Activated naive CD8-positive, alpha-beta T cell treated with anti-CD3 and anti-CD28 coated beads for 36 hours (primary cell): ENCODE results near the gene RTBDN. TPM values are rescaled to one million over a fixed set of nuclear protein-coding genes. Genes with fewer than 3 reads are reported as not detected.

Source experiments
- DNase-seq: peaks from one replicate; pipeline ENCODE4 v3.0.0; 2021
- H3K27ac Mint-ChIP-seq: one replicate; pipeline ENCODE4 v1.8.0; 2022; ENCODE audit warnings: mild to moderate bottlenecking, moderate library complexity, mixed read lengths
- H3K27me3 Mint-ChIP-seq: one replicate; pipeline ENCODE4 v1.8.0; 2022; ENCODE audit warnings: mild to moderate bottlenecking, mixed read lengths
- H3K36me3 Mint-ChIP-seq: one replicate; pipeline ENCODE4 v1.8.0; 2021; ENCODE audit warnings: mild to moderate bottlenecking, mixed read lengths
- H3K4me1 Mint-ChIP-seq: one replicate; pipeline ENCODE4 v1.8.0; 2021; ENCODE audit warnings: mixed read lengths
- H3K4me3 Mint-ChIP-seq: one replicate; pipeline ENCODE4 v1.8.0; 2022; ENCODE audit warnings: mild to moderate bottlenecking, moderate library complexity, mixed read lengths
- H3K9me3 Mint-ChIP-seq: one replicate; pipeline ENCODE4 v1.8.0; 2022; ENCODE audit warnings: mixed read lengths
- total RNA-seq, 2 experiments: library from RNA; stranded (reverse); gene quantifications; one replicate each; pipeline ENCODE4 v1.2.3, GENCODE V29; 2021

RTBDN gene
- total RNA-seq, 2 experiments from 2014 or later: not detected

- H3K27me3 Mint-ChIP-seq: no peaks in the 10 kb centered on the region
- no peaks in the 10 kb centered on the region for H3K36me3 Mint-ChIP-seq
- peak overlapping the region; percentile 65 for H3K27ac Mint-ChIP-seq
- no peaks in the 10 kb centered on the region for H3K9me3 Mint-ChIP-seq
- no peak for DNase-seq
- H3K4me3 Mint-ChIP-seq: no peak overlapping the region
- H3K4me1 Mint-ChIP-seq: peaks cover 37% of the 10 kb centered on the region
Measured at GRCh38 chr19:12786141-12786870, 48.1 kb downstream of the RTBDN start.

- no peaks in the 10 kb centered on the region for H3K27me3 Mint-ChIP-seq
- no peak for DNase-seq
- H3K4me3 Mint-ChIP-seq: no peak overlapping the region
Measured at GRCh38 chr19:12785431-12786031, 48.8 kb downstream of the RTBDN start.

GRCh38 chr19:12784871-12785430 lies 49.4 kb downstream of the RTBDN start:
- no peak for DNase-seq
- Mint-ChIP-seq H3K27me3 (no peaks in the 10 kb centered on the region), H3K4me3 (no peak overlapping the region), H3K4me1 (peaks cover 27% of the 10 kb centered on the region), H3K36me3 (no peaks in the 10 kb centered on the region), H3K9me3 (no peaks in the 10 kb centered on the region), H3K27ac (no peak overlapping the region)

More at GRCh38 chr19:12785431-12786031, 48.8 kb downstream of the RTBDN start:
- Mint-ChIP-seq H3K9me3 (no peaks in the 10 kb centered on the region), H3K4me1 (peaks cover 30% of the 10 kb centered on the region), H3K36me3 (no peaks in the 10 kb centered on the region), H3K27ac (no peak overlapping the region)

GRCh38 chr19:12784394-12784870 lies 49.9 kb downstream of the RTBDN start:
- DNase-seq: no peak
- no peaks in the 10 kb centered on the region for H3K36me3 Mint-ChIP-seq
- no peak overlapping the region for H3K4me3 Mint-ChIP-seq
- H3K4me1 Mint-ChIP-seq: peaks cover 28% of the 10 kb centered on the region
- no peaks in the 10 kb centered on the region for H3K27me3 Mint-ChIP-seq
- H3K9me3 Mint-ChIP-seq: no peaks in the 10 kb centered on the region
- H3K27ac Mint-ChIP-seq: no peak overlapping the region

- Mint-ChIP-seq H3K27ac (peak overlapping the region; percentile 87), H3K36me3 (no peaks in the 10 kb centered on the region), H3K9me3 (no peaks in the 10 kb centered on the region), H3K4me3 (peak overlapping the region; percentile 70), H3K4me1 (peaks cover 27% of the 10 kb centered on the region), H3K27me3 (no peaks in the 10 kb centered on the region)
- no peak for DNase-seq
Measured at GRCh38 chr19:12783849-12784393, 50.5 kb downstream of the RTBDN start.

GRCh38 chr19:12783291-12783848 lies 51.0 kb downstream of the RTBDN start:
- Mint-ChIP-seq H3K4me3 (peak overlapping the region; percentile 70), H3K27me3 (no peaks in the 10 kb centered on the region), H3K9me3 (no peaks in the 10 kb centered on the region), H3K4me1 (peaks cover 27% of the 10 kb centered on the region), H3K36me3 (no peaks in the 10 kb centered on the region), H3K27ac (peak overlapping the region; percentile 87)
- DNase-seq: no peak

GRCh38 chr19:12782424-12783290 lies 51.7 kb downstream of the RTBDN start:
- Mint-ChIP-seq H3K4me3 (peak overlapping the region; percentile 80), H3K27me3 (no peaks in the 10 kb centered on the region), H3K4me1 (peaks cover 24% of the 10 kb centered on the region), H3K9me3 (no peaks in the 10 kb centered on the region), H3K27ac (peak overlapping the region; percentile 96), H3K36me3 (no peaks in the 10 kb centered on the region)
- peak; percentile 91 for DNase-seq

- Mint-ChIP-seq H3K9me3 (no peaks in the 10 kb centered on the region), H3K27ac (peak overlapping the region; percentile 96)
Measured at GRCh38 chr19:12782174-12782423, 52.3 kb downstream of the RTBDN start.

GRCh38 chr19:12779162-12779993 lies 55.0 kb downstream of the RTBDN start:
- H3K9me3 Mint-ChIP-seq: no peaks in the 10 kb centered on the region
- no peaks in the 10 kb centered on the region for H3K36me3 Mint-ChIP-seq
- H3K27me3 Mint-ChIP-seq: no peaks in the 10 kb centered on the region
- peak overlapping the region; percentile 80 for H3K4me3 Mint-ChIP-seq
- H3K4me1 Mint-ChIP-seq: peaks cover 26% of the 10 kb centered on the region
- H3K27ac Mint-ChIP-seq: peak overlapping the region; percentile 44
- no peak for DNase-seq

More at GRCh38 chr19:12782174-12782423, 52.3 kb downstream of the RTBDN start:
- no peak for DNase-seq
- H3K36me3 Mint-ChIP-seq: no peaks in the 10 kb centered on the region
- H3K4me1 Mint-ChIP-seq: peaks cover 27% of the 10 kb centered on the region
- peak overlapping the region; percentile 80 for H3K4me3 Mint-ChIP-seq
- no peaks in the 10 kb centered on the region for H3K27me3 Mint-ChIP-seq

GRCh38 chr19:12778905-12779161 lies 55.5 kb downstream of the RTBDN start:
- no peaks in the 10 kb centered on the region for H3K27me3 Mint-ChIP-seq
- H3K9me3 Mint-ChIP-seq: no peaks in the 10 kb centered on the region
- DNase-seq: no peak
- peak overlapping the region; percentile 80 for H3K4me3 Mint-ChIP-seq
- peak overlapping the region; percentile 67 for H3K27ac Mint-ChIP-seq
- peaks cover 26% of the 10 kb centered on the region for H3K4me1 Mint-ChIP-seq
- no peaks in the 10 kb centered on the region for H3K36me3 Mint-ChIP-seq

- peak; percentile 52 for DNase-seq
- peak overlapping the region; percentile 67 for H3K27ac Mint-ChIP-seq
- H3K9me3 Mint-ChIP-seq: no peaks in the 10 kb centered on the region
- peak overlapping the region; percentile 80 for H3K4me3 Mint-ChIP-seq
- H3K4me1 Mint-ChIP-seq: peaks cover 27% of the 10 kb centered on the region
- no peaks in the 10 kb centered on the region for H3K27me3 Mint-ChIP-seq
- H3K36me3 Mint-ChIP-seq: no peaks in the 10 kb centered on the region
Measured at GRCh38 chr19:12778017-12778904, 56.1 kb downstream of the RTBDN start.

- Mint-ChIP-seq H3K27me3 (no peaks in the 10 kb centered on the region), H3K4me3 (peak overlapping the region; percentile 80), H3K9me3 (no peaks in the 10 kb centered on the region), H3K4me1 (peaks cover 27% of the 10 kb centered on the region), H3K36me3 (no peaks in the 10 kb centered on the region), H3K27ac (peak overlapping the region; percentile 67)
- DNase-seq: peak; percentile 90
Measured at GRCh38 chr19:12777217-12778016, 57.0 kb downstream of the RTBDN start.
